Type B pancreatic cell (in vitro differentiated cells): ENCODE data around the gene PLD5. TPM values are rescaled to one million over a fixed set of nuclear protein-coding genes. Genes with fewer than 3 reads are reported as not detected.
"Not testable (repeated sequence)": the region's sequence is repeated elsewhere in the genome, so short reads cannot be mapped to it uniquely, and the experiment has no call there.

ENCODE experiments used
- DNase-seq: peaks from one replicate; pipeline ENCODE4 v3.0.0; 2021; ENCODE audit warnings: mixed read lengths; ENCODE audit not compliant: unreplicated experiment; ENCODE audit errors: extremely low spot score
- H3K27ac Mint-ChIP-seq: 2 replicates; pipeline ENCODE4 v1.8.0; 2021; ENCODE audit warnings: mild to moderate bottlenecking, mixed read lengths
- H3K27me3 Mint-ChIP-seq: 2 replicates; pipeline ENCODE4 v1.8.0; 2021; ENCODE audit warnings: mixed read lengths
- H3K36me3 Mint-ChIP-seq: 2 replicates; pipeline ENCODE4 v1.8.0; 2021; ENCODE audit warnings: mixed read lengths
- H3K4me1 Mint-ChIP-seq: one replicate; pipeline ENCODE4 v1.8.0; 2021; ENCODE audit warnings: mixed read lengths; ENCODE audit not compliant: unreplicated experiment
- H3K4me3 Mint-ChIP-seq: 2 replicates; pipeline ENCODE4 v1.8.0; 2021; ENCODE audit warnings: mild to moderate bottlenecking, mixed read lengths
- H3K9me3 Mint-ChIP-seq: 2 replicates; pipeline ENCODE4 v1.8.0; 2021; ENCODE audit warnings: mixed read lengths
- CTCF ChIP-seq: fragments of 200-600 bp; sonication (generic); conservative IDR thresholded peaks from 2 replicates; pipeline ENCODE4 v1.5.0; 2021; ENCODE audit warnings: antibody characterized with exemption, mild to moderate bottlenecking
- total RNA-seq: library from RNA; stranded (reverse); gene quantifications from 2 replicates; pipeline ENCODE4 v1.2.1, GENCODE V29; 2021; ENCODE audit warnings: low replicate concordance

Gene PLD5
- total RNA-seq, 1 donor from 2014 or later = 2.6 TPM

GRCh38 chr1:242318140-242318539, 206.4 kb downstream of the PLD5 start:
- Mint-ChIP-seq H3K4me1 (no peaks in the 10 kb centered on the region), H3K9me3 (peaks cover 6% of the 10 kb centered on the region), H3K4me3 (no peak overlapping the region), H3K27ac (no peak overlapping the region), H3K36me3 (no peaks in the 10 kb centered on the region), H3K27me3 (no peaks in the 10 kb centered on the region)
- DNase-seq = no peak
- no peak for TF ChIP-seq CTCF

- H3K36me3 Mint-ChIP-seq, H3K4me3 Mint-ChIP-seq, H3K27ac Mint-ChIP-seq, H3K27me3 Mint-ChIP-seq, DNase-seq, H3K4me1 Mint-ChIP-seq, H3K9me3 Mint-ChIP-seq: not testable (repeated sequence)
Measured at GRCh38 chr1:242314865-242315264, 209.6 kb downstream of the PLD5 start.

- H3K27ac Mint-ChIP-seq, H3K4me1 Mint-ChIP-seq: not testable (repeated sequence)
Measured at GRCh38 chr1:242314085-242314649, 210.3 kb downstream of the PLD5 start.

GRCh38 chr1:242308681-242309080, 215.8 kb downstream of the PLD5 start:
- H3K4me3 Mint-ChIP-seq, H3K9me3 Mint-ChIP-seq, H3K4me1 Mint-ChIP-seq, DNase-seq, H3K27ac Mint-ChIP-seq, H3K36me3 Mint-ChIP-seq, H3K27me3 Mint-ChIP-seq: not testable (repeated sequence)

More at GRCh38 chr1:242314085-242314649, 210.3 kb downstream of the PLD5 start:
- H3K9me3 Mint-ChIP-seq, H3K27me3 Mint-ChIP-seq, H3K4me3 Mint-ChIP-seq, H3K36me3 Mint-ChIP-seq, DNase-seq: not testable (repeated sequence)

- not testable (repeated sequence) for DNase-seq, H3K9me3 Mint-ChIP-seq, H3K4me3 Mint-ChIP-seq, H3K27me3 Mint-ChIP-seq, H3K27ac Mint-ChIP-seq, H3K36me3 Mint-ChIP-seq, H3K4me1 Mint-ChIP-seq
Measured at GRCh38 chr1:242293781-242294180, 230.7 kb downstream of the PLD5 start.

GRCh38 chr1:242288067-242288466, 236.4 kb downstream of the PLD5 start:
- H3K27me3 Mint-ChIP-seq, H3K27ac Mint-ChIP-seq, H3K4me1 Mint-ChIP-seq, DNase-seq, H3K36me3 Mint-ChIP-seq, H3K4me3 Mint-ChIP-seq, H3K9me3 Mint-ChIP-seq: not testable (repeated sequence)

- H3K27ac Mint-ChIP-seq, H3K4me1 Mint-ChIP-seq, H3K4me3 Mint-ChIP-seq, H3K27me3 Mint-ChIP-seq, H3K36me3 Mint-ChIP-seq, H3K9me3 Mint-ChIP-seq, DNase-seq: not testable (repeated sequence)
Measured at GRCh38 chr1:242282758-242283485, 241.6 kb downstream of the PLD5 start.

- DNase-seq, H3K36me3 Mint-ChIP-seq, H3K4me3 Mint-ChIP-seq, H3K27me3 Mint-ChIP-seq, H3K4me1 Mint-ChIP-seq, H3K9me3 Mint-ChIP-seq, H3K27ac Mint-ChIP-seq: not testable (repeated sequence)
Measured at GRCh38 chr1:242278406-242278805, 246.1 kb downstream of the PLD5 start.

- H3K4me1 Mint-ChIP-seq, H3K4me3 Mint-ChIP-seq, H3K9me3 Mint-ChIP-seq, H3K27ac Mint-ChIP-seq, H3K27me3 Mint-ChIP-seq, DNase-seq, H3K36me3 Mint-ChIP-seq: not testable (repeated sequence)
Measured at GRCh38 chr1:242276769-242277168, 247.7 kb downstream of the PLD5 start.

GRCh38 chr1:242267004-242267403, 257.5 kb downstream of the PLD5 start:
- not testable (repeated sequence) for H3K4me3 Mint-ChIP-seq, H3K4me1 Mint-ChIP-seq, DNase-seq, H3K27ac Mint-ChIP-seq, H3K9me3 Mint-ChIP-seq, H3K27me3 Mint-ChIP-seq, H3K36me3 Mint-ChIP-seq

- H3K27me3 Mint-ChIP-seq, H3K9me3 Mint-ChIP-seq, H3K4me1 Mint-ChIP-seq, H3K36me3 Mint-ChIP-seq, H3K4me3 Mint-ChIP-seq, H3K27ac Mint-ChIP-seq, DNase-seq: not testable (repeated sequence)
Measured at GRCh38 chr1:242264419-242264818, 260.1 kb downstream of the PLD5 start.
